Measurements from ENCODE around the gene ABHD18. TPM values are rescaled to one million over a fixed set of nuclear protein-coding genes. Genes with fewer than 3 reads are reported as not detected.

ABHD18 gene
- total and polyA plus RNA-seq, 10 donors: 3.1 to 18.4 (median 14.7) TPM

GRCh38 chr4:128056396-128056795, 91.2 kb downstream of the ABHD18 start:
- TF ChIP-seq POLR2A (IDR thresholded peaks at IDR 0.05) (no peak), POLR2AphosphoS5 (IDR thresholded peaks at IDR 0.05) (no peak), CTCF (IDR thresholded peaks at IDR 0.05 in 8 of 11, conservative IDR thresholded peaks at IDR 0.05 in 3 of 11) (no peak)
- H3K36me3 ChIP-seq: no peaks in the 10 kb centered on the region
- intact Hi-C loops (cut with DNase I; ENCODE audit: low total_unique reads): no loop called here
- no peaks in the 10 kb centered on the region for H3K27me3 ChIP-seq (replicated peaks in 1 of 7)
- H3K27ac ChIP-seq: no peak overlapping the region
- H3K4me1 ChIP-seq: peaks cover 0 to 10% (median 7%) of the 10 kb centered on the region in 6 donors
- no peaks in the 10 kb centered on the region for H3K9me3 ChIP-seq
- no peak overlapping the region for H3K4me3 ChIP-seq
- no peak for DNase-seq

- 28 to 38% (median 36%) methylated on average over 21 of the region's 21 CpGs for WGBS, 5 donors
- TF ChIP-seq POLR2A (IDR thresholded peaks at IDR 0.05) (no peak), POLR2AphosphoS5 (IDR thresholded peaks at IDR 0.05) (no peak), CTCF (IDR thresholded peaks at IDR 0.05 in 8 of 11, conservative IDR thresholded peaks at IDR 0.05 in 3 of 11) (no peak)
- peak overlapping the region; percentile 57 to 88 (median 70) for H3K4me3 ChIP-seq
- peak overlapping the region; percentile 86 to 97 (median 96) for H3K27ac ChIP-seq
- H3K4me1 ChIP-seq: peaks cover 4 to 23% (median 17%) of the 10 kb centered on the region in 6 donors
- no peaks in the 10 kb centered on the region for H3K9me3 ChIP-seq
- no peak for DNase-seq
- no peaks in the 10 kb centered on the region for H3K36me3 ChIP-seq
- intact Hi-C loops (cut with DNase I; ENCODE audit: low total_unique reads): loop anchor here (10.0 kb wide), 1 partner anchor 95 kb away; the partner anchor contains the start of genes ABHD18 and MFSD8
- no peaks in the 10 kb centered on the region for H3K27me3 ChIP-seq (replicated peaks in 1 of 7)
Observed at GRCh38 chr4:128060121-128060698, 95.0 kb downstream of the ABHD18 start.

GRCh38 chr4:128060699-128061565, 95.7 kb downstream of the ABHD18 start, which contains the start of gene LARP1B:
LARP1B (plus strand) TSS chr4:128061312; CDS start chr4:128074952, 13,640 bp downstream.
- intact Hi-C loops (cut with DNase I; ENCODE audit: low total_unique reads): loop anchor here (10.0 kb wide), 1 partner anchor 96 kb away; the partner anchor contains the start of genes ABHD18 and MFSD8
- DNase-seq: peak; percentile 99
- Histone ChIP-seq H3K36me3 (no peaks in the 10 kb centered on the region), H3K27me3 (replicated peaks in 1 of 7) (no peaks in the 10 kb centered on the region), H3K27ac (peak within 1 kb of the TSS; percentile 86 to 97 (median 96)), H3K4me3 (peak within 1 kb of the TSS; percentile 57 to 88 (median 70)), H3K4me1 (peaks cover 4 to 23% (median 17%) of the 10 kb centered on the region in 6 donors), H3K9me3 (no peaks in the 10 kb centered on the region)
- TF ChIP-seq CTCF (IDR thresholded peaks at IDR 0.05 in 8 of 11, conservative IDR thresholded peaks at IDR 0.05 in 3 of 11) (peak in 1 of 11 experiments; percentile 23), POLR2A (IDR thresholded peaks at IDR 0.05) (peak in 2 of 3 donors; percentile 48 to 79), POLR2AphosphoS5 (IDR thresholded peaks at IDR 0.05) (peak; percentile 91 to 96 (median 93))
- 0 to 1% (median 1%) methylated on average over 32 to 112 of the region's 112 CpGs for WGBS, 5 donors

All from spleen (tissue), 11 donors.